Fibroblast of upper back skin (primary cell): ENCODE measurements around the gene RNASEH2B.

Experiments
- DNase-seq: peaks from one replicate; pipeline ENCODE4 v3.0.0-alpha.2; 2013

RNASEH2B gene

GRCh38 chr13:50908371-50908770, 1.2 kb upstream of the RNASEH2B start:
- DNase-seq: no peak

GRCh38 chr13:50910485-50910805, 854 bp downstream of the RNASEH2B start:
- peak; percentile 38 for DNase-seq

GRCh38 chr13:50911081-50911631, 1.6 kb downstream of the RNASEH2B start:
- peak; percentile 22 for DNase-seq

- peak; percentile 95 for DNase-seq
Measured at GRCh38 chr13:50911937-50912795, 2.6 kb downstream of the RNASEH2B start.

GRCh38 chr13:50912851-50913250, 3.3 kb downstream of the RNASEH2B start:
- DNase-seq: no peak

GRCh38 chr13:50914176-50914700, 4.6 kb downstream of the RNASEH2B start:
- peak; percentile 36 for DNase-seq

- DNase-seq: peak; percentile 33
Measured at GRCh38 chr13:50914848-50915247, 5.3 kb downstream of the RNASEH2B start.

- no peak for DNase-seq
Measured at GRCh38 chr13:50915565-50915964, 6.0 kb downstream of the RNASEH2B start.

GRCh38 chr13:50916701-50917184, 7.2 kb downstream of the RNASEH2B start:
- DNase-seq: no peak

GRCh38 chr13:50917572-50917971, 8.0 kb downstream of the RNASEH2B start:
- no peak for DNase-seq

- DNase-seq: no peak
Measured at GRCh38 chr13:50918567-50918966, 9.0 kb downstream of the RNASEH2B start.

GRCh38 chr13:50919277-50919676, 9.7 kb downstream of the RNASEH2B start:
- DNase-seq: no peak

- no peak for DNase-seq
Measured at GRCh38 chr13:50921706-50922105, 12.1 kb downstream of the RNASEH2B start.

GRCh38 chr13:50923272-50923671, 13.7 kb downstream of the RNASEH2B start:
- no peak for DNase-seq

- no peak for DNase-seq
Measured at GRCh38 chr13:50924025-50924424, 14.4 kb downstream of the RNASEH2B start.

- DNase-seq: no peak
Measured at GRCh38 chr13:50927701-50928100, 18.1 kb downstream of the RNASEH2B start.

GRCh38 chr13:50928102-50928501, 18.5 kb downstream of the RNASEH2B start:
- no peak for DNase-seq

GRCh38 chr13:50928659-50929462, 19.3 kb downstream of the RNASEH2B start:
- DNase-seq: no peak

GRCh38 chr13:50932091-50932490, 22.5 kb downstream of the RNASEH2B start:
- DNase-seq: no peak

GRCh38 chr13:50934735-50935435, 25.3 kb downstream of the RNASEH2B start:
- no peak for DNase-seq

- peak; percentile 47 for DNase-seq
Measured at GRCh38 chr13:50936679-50937078, 27.1 kb downstream of the RNASEH2B start.

- DNase-seq: no peak
Measured at GRCh38 chr13:50940509-50940908, 30.9 kb downstream of the RNASEH2B start.

- no peak for DNase-seq
Measured at GRCh38 chr13:50941146-50941545, 31.6 kb downstream of the RNASEH2B start.
